HG02798 (cell line): Measurements from ENCODE around the gene FBRSL1.
A peak's percentile ranks its signal among the peaks of the same experiment; 100 is the strongest.
"Not testable (repeated sequence)": the region's sequence is repeated elsewhere in the genome, so short reads cannot be mapped to it uniquely, and the experiment has no call there.

Experiments used
- ATAC-seq: cut with Tn5 transposase; IDR thresholded peaks from one replicate; pipeline ENCODE4 v1.9.1; 2021; ENCODE audit warnings: mild to moderate bottlenecking; ENCODE audit not compliant: unreplicated experiment, poor library complexity

Gene FBRSL1

DNA sequence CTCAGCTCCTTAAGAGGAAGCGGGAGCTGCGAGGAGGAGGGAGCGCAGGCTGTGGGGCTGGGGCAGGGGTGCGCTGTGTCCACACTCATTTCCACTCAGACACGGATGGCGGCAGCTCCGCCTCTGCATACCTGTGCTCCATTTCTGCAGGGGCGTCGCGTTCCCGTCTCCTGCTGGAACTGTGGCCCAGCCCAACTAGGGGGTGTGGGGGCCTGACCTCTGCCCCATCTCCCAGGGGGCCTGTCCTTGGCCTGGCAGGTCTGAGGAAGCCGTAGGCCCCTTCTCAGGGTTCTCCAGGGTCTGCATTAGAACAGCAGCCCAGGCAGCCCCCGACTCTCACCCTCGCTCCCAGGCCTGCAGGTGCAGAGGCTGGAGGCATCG lies 31.2 kb downstream of the FBRSL1 start:
- no peak for ATAC-seq

DNA sequence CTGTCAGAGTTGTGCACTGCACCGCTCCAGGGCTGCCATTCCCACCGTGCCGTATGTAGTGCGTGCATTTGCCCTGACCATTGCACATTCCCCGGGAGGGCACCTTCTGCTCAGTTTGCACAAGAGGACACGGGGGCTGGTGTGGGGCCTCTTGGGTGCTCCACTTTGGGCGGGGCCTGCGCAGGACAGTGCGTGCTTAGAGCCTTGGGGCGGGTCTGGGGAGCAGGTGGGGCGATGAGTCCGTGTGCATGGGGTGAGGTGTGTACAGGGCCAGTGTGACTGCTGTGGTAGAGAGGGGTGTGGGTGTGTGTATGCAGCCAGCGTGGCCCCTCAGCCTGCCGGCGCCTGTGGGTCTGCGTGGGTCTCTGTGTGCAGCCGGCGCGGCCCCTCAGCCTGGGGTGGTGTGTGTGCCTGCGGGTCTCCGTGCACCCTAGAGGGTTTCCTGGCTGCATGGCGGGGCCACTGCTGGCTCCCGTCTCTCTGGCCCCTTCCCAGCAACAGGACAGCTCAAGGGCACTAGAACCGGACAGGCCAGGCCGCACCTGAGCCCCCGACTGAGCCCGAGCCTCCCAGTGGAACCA lies 31.9 kb downstream of the FBRSL1 start:
- ATAC-seq = no peak

DNA sequence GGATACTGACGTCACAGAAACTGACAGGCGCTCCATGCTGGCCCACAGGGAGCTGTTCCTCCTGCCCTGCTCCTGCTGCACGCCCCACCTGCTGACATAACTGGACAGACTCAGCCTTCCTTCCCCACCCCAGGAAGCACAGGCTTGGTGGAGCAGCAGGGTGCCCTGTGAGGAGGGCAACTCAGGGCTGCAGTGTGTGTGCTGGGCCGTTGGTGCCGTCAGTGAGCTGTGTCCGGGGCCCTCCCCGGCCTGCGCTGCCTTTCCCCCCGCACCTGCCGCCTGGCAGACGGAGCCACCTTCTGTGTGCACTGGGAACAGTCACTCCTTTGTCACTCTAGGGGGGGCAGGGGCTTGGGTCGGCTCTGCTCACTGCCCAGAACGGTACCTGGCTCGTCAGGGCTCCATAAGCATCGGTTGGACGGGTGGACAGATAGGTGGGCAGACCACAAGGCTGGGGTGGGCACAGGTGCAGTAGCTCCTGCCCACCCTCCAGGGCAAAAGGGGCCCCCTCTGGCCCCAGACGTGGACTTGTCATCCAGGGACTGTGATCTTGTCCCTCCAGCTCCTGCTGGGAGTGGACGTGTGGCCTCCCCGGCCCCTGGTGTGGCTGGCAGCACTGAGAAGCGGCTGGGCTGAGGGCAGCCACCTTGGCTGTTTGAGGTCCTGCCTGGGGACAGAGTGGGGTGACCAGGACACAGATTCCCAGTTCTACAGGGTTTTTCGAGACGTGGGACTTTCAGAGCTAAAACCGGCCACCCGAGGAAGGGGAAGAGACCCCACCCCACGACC lies 32.8 kb downstream of the FBRSL1 start:
- ATAC-seq = no peak

DNA sequence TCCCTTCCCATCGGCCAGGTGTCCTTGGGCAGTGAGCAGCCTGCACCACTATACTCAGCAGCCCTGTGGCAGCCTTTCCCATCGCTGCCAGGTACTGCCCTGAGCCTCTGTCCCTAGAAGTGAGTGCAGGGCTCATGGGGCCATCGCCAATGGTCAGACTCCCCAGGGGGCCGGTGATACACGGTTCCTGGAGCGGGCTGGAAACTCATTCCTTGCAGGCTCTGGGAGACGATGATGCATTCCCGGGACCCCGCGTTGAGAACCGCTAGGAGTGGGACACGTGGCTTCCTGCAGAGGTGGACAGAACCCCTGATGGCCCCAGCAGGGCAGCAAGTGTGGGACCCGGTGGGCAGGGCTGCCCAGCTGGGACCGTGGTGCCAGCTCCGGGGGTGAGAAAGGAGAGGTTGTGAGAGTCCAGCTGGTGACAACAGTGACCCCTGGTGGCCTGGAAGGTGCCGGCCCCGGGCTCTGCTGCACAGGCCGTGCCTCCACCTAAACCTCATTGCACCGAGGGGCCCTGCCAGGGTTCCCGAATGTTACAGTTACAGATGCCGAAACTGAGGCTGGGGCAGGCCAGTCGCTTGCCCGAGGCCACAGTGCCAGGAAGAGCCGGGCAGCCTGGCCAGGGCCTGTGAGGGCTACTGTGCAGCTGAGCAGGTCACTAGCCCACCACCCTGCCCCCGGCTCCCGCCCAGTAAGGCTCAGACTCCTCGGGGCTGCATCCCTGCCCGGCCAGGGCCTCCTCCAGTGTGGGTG lies 33.8 kb downstream of the FBRSL1 start:
- peak; percentile 53 for ATAC-seq

DNA sequence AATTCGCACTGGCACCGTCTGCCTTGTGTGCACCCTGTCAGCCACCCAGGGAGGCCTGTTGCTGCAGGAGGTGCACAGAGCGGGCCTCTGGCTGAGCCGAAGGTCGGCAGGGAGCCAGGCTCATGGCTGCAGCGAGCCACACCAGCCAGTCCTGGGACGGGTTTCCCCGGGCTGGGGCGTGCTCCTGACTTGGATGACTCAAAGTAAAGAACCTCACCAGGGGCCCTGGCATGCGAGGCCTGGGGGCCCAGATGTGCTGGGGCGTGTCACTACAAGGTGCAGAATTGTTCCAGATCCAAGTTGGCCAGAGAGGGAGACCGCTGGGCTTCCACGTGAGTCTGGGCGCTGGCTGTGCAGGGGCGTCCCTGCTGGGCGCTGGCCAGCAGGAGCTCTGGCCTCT lies 34.5 kb downstream of the FBRSL1 start:
- ATAC-seq = no peak

DNA sequence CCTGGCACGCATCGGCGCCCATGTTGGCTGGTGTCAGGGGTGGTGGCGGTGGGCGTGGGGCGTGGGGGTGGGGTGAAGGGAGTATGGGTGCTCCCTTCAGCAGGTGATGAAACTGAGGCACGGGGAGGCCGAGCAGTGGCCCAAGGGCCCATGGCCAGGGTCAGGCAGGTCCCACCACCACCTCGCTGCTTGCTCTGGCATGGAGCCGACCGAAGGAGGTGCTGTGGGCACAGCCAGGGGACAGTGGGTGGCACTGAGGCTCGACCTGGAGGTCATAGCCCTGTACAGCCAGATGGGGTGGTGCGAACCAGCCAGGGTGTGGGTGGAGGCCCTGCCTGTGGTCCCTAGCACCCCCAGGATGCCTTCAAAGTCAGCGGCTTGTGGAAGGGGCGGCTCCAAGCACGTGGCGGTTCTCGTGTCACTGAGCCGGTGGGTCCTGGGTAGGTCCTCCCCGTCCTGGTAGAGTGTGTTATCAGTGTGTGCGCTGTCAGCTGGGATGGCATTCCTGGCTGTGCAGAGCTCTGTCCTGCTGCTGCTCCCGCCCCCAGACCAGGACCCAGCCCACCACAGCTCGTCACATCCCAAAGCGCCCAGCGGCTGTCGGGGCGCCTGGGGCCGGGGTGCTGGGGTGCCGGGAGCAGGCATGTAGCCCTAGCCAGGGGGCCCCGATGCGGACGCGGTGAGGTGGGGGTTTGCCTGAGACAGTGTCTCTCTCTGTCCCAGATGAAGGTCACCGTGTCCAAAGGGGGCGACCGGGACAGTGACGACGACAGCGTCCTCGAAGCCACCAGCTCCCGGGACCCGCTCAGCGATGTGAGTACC lies 35.3 kb downstream of the FBRSL1 start:
- no peak for ATAC-seq

DNA sequence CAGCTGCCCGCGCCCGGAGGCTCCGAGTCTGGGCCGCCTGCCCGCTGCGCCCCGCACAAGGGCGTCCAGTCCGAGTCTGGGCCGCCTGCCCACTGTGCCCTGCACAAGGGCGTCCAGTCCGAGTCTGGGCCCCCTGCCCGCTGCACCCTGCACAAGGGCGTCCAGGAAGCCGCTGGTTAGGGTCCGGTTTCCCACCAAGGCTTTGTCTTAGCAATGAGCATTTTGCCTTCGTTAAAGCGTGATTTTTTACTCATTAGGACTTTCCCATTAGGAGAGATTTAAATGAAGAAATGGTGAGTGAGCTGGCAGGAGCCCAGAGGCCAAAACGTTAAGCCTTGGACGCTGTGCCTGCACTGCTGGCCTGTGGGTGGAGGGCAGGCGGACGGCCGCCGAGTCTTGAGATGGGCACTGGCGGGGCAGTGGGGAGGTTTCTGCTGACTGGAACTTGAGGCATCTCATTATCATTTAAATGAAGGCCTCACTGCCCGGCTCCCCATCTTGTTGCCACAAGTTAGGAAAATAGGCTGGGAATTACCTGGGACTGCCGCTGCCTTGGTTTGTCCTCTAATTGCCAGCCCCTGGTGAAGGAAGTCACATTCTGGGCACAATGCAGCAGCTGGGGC lies 36.0 kb downstream of the FBRSL1 start:
- ATAC-seq = no peak

DNA sequence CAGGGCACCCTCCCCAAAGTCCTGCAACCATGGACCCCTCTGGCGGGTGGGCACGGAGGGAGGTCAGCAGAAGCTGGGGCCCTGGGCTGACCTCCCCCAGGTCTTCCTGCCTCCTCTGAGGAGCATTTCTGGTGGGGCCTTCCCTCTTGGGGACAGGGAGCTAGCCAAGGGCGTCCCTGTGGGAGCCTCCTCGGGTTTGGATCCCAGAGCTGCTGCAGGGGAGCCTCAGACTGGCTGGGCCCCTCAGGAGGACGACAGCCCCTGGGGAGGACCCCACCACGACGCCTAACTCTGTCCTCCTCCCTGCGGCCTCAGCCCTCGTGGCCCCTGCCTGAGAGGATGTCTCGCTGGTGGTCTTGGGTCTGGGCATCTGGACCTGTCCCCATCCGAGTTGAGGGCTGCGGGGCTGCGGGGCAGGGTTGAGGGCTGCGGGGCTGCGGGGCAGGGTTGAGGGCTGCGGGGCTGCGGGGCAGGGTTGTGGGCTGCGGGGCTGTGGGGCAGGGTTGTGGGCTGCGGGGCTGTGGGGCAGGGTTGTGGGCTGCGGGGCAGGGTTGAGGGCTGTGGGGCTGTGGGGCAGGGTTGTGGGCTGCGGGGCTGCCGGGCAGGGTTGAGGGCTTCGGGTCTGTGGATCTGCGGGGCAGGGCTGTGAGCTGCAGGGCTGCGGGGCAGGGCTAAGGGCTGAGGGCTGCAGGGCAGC lies 37.4 kb downstream of the FBRSL1 start:
- no peak for ATAC-seq

DNA sequence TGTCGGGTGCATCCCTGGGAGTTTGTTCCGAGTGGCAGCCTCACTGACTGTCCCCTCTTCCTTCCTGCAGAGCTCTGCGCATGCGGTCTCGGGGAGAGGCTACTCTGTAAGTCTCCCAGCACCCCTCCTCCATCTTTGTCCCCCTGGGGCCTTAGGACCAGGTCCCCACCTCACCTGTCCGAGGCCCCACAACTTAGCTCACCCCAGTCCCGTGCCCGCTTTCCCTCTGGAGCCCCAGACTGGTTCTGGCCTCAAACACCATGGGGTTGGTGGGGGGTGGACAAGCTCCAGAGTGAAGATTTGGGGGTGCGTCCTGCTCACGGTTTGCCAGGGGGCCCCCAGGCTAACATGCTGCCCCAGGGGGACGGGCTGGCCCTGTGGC lies 37.9 kb downstream of the FBRSL1 start:
- ATAC-seq = no peak

DNA sequence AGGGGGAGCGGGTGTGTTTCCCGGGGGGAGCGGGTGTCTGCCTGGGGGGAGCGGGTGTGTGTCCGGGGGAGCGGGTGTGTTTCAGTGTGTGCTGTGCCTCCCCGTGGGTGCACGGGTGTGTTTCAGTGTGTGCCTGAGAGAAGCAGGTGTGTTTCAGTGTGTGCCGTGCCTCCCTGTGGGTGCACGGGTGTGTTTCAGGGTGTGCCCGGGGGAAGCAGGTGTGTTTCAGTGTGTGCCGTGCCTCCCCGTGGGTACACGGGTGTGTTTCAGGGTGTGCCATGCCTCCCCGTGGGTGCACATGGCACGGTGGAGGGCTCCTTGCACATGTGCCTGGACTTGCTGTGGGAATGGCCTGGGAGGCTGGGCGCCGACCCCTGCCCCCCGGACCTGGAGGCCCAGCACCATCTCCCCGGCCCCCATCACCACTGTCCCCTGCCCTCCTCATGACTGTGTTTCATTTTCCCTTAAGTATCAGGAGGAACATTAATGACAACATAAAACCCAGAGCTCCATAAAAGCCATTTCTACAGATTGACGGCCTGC lies 38.7 kb downstream of the FBRSL1 start:
- no peak for ATAC-seq

DNA sequence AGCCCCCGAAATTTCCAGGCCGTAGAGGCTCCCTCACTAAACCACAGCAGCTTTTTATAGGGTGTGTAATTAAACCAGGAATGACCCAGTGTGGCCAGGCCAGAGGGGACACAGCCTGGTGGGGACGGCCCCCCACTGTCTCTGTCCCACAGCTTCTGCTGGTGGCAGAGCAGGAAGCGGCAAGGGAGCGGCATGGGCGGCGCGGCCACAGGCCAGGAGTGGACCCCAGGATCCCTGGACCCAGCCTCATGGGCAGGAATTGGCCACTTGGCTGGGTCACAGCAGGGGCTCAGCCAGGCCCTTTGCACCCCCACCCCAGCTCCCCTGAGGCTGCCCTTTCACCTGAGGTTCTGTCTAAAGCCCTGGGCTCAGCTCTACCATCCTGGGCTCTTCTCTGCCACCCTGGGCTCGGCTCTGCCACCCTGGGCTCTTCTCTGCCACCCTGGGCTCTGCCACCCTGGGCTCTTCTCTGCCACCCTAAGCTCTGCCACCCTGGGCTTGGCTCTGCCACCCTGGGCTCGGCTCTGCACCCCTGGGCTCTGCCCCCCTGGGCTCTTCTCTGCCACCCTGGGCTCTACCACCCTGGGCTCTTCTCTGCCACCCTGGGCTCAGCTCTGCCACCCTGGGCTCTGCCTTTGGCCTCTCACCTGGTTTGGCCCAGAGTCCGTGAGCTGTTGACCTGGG lies 39.3 kb downstream of the FBRSL1 start:
- no peak for ATAC-seq

DNA sequence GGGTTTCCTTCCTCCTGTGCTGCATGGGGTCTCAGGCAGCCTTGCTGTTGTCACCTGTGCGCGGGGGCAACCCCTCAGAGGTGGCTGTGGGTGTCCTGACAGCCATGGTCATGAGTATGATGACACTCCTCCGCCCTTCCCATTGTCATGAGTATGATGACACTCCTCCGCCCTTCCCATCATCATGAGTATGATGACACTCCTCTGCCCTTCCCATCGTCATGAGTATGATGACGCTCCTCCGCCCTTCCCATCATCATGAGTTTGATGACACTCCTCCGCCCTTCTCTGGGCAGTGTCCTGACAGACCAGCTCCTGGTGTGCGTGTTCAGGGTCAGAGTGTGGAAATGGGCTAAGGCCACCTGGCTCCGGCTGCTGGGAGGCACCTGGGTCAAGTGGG lies 40.0 kb downstream of the FBRSL1 start:
- no peak for ATAC-seq

DNA sequence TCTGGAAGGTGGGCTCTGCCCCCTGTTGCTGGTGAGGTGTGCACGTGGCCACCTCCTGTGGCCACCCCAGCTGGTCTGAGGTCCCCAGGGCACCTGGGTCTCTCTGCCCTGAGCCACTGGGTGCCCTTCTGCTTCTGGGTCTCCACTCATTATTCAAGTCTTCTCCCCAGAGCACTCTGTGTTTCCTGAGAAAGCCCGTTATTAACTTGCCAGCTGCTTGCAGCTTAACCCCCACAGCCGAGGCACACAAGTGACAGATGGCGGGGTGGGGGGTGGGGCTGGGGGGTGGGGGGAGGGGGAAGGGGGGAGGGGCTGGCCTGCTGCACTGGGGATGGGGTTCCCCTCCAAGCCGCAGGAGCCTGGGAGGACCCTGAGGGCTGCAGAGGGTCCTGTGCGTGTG lies 40.5 kb downstream of the FBRSL1 start:
- ATAC-seq = no peak

DNA sequence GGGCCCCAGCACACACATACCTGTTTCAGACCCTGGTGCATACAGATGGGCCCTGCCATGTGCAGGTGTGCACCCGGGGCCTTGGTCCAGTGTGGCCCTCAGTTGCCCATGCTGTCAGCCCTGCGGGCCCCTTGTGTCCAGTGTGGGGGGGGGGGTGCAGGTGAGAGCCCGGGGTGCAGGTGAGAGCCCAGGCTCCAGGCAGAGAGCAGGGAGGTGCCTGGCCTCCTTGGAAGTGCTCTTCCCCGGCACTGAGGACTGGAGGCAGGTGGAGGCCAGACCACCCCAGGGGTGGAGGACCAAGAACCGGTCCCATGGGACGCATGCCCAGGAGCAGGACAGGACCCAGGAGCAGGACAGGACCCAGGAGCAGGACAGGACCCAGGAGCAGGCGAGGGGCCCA lies 40.9 kb downstream of the FBRSL1 start:
- no peak for ATAC-seq

DNA sequence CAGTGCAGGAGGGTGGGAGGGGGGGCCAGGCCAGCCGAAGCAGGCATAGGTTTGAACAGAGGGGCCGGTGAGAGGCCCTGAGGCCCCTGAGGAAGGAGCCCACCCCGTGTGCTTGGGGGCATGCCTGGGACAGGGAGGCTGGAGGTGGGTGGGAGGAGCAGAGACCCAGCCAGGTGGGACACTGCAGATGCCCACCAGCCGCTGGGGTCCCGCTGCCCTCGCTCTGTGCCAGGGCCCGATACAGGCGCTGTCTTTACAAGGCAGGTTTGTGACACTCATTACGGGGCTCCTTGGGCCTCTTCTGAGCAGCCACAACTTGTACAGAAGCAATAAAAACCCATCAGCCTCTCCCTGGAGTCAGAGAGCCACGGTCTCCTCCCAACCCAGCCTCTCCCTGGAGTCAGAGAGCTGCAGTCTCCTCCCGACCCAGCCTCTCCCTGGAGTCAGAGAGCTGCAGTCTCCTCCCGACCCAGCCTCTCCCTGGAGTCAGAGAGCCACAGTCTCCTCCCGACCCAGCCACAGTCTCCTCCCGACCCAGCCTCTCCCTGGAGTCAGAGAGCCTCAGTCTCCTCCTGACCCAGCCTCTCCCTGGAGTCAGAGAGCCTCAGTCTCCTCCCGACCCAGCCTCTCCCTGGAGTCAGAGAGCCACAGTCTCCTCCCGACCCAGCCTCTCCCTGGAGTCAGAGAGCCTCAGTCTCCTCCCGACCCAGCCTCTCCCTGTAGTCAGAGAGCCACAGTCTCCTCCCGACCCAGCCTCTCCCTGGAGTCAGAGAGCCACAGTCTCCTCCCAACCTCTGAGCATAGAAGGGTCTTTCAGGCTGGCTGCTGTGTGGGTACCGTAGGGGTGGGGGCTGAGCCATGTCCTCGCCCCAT lies 43.0 kb downstream of the FBRSL1 start:
- ATAC-seq = not testable (repeated sequence)

DNA sequence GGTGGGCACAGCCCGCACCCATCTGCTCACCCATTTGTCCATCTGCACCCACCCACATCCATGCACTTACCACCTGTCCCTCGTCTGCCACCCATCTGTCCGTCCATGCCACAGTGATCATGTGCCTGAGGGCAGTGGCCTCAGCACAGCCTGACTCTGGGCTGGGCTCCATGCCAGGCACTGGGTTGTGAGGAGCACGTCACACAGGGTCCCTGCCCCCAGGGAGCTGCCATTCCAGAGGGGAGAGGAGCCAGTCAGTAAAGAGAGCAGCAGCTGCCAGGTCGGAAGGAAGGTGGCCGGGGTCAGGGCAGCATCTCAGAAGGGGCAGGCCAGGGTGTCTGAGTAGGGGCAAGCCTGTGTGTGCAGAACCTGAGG lies 43.6 kb downstream of the FBRSL1 start:
- no peak for ATAC-seq

DNA sequence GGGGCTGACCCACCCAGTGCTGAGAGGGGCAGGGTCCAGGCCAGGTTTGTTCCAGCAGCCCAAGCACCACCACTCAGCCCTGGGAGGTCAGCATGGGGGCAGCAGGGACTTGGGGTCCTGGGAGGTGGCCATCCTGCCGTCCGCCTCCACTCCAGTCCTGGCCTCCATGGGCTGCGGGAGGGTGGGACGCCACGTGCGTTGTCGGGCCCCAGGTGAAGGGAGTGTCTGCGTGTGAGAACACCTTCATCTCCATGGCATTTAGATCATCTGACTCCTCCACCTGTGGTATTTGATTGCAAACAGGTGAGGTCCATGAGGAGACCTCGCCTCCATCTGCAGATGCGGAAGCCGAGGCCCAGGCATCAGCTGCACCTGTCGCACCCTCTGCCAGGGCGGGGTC lies 44.1 kb downstream of the FBRSL1 start:
- no peak for ATAC-seq

DNA sequence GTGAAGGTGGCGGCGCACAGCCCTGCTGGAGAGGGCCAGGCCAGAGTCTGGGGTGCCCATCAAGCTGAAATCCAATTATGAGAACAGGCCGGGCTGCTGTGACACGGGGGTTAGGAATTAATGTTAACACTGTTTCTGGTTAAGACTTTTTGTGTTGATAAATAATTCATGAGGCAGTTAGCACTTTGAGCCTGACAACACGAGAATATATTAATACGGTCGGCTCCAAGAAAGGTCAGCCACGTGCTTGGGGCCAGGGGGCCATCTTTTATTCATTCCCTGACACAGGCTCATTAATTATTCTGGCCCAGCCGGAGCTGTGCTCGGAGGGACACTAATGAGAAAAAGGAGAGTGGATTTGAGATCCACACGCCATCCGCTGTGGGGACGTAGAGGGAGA lies 45.1 kb downstream of the FBRSL1 start:
- ATAC-seq = no peak
